Activated CD4-positive, alpha-beta T cell treated with anti-CD3 and anti-CD28 coated beads for 1 hour (primary cell): ENCODE data around the gene DERL3.

Experiments used
- DNase-seq: peaks from one replicate; pipeline ENCODE4 v3.0.0-alpha.2; 2020

The DERL3 gene

GRCh38 chr22:23801238-23801821, 37.5 kb downstream of the DERL3 start:
- no peak for DNase-seq

GRCh38 chr22:23800297-23801237, 38.2 kb downstream of the DERL3 start:
- no peak for DNase-seq

GRCh38 chr22:23796461-23796860, 42.3 kb downstream of the DERL3 start:
- DNase-seq: no peak

- no peak for DNase-seq
These were observed 45.5 kb downstream of the DERL3 start for GRCh38 chr22:23793326-23793725.

- DNase-seq: no peak
These were observed 46.8 kb downstream of the DERL3 start for GRCh38 chr22:23791738-23792645.

GRCh38 chr22:23790819-23791737, 47.7 kb downstream of the DERL3 start:
- DNase-seq: no peak

GRCh38 chr22:23789638-23790037, 49.2 kb downstream of the DERL3 start:
- no peak for DNase-seq

- DNase-seq: no peak
These were observed 49.7 kb downstream of the DERL3 start for GRCh38 chr22:23789121-23789520.

GRCh38 chr22:23787910-23788309, 50.9 kb downstream of the DERL3 start:
- DNase-seq: no peak

- DNase-seq: no peak
These were observed 51.3 kb downstream of the DERL3 start for GRCh38 chr22:23787600-23787896.

GRCh38 chr22:23786752-23787599, 51.8 kb downstream of the DERL3 start, which contains the start of gene SMARCB1:
SMARCB1 (plus strand) TSS chr22:23786966; CDS start chr22:23787170, 204 bp downstream.
- DNase-seq: peak; percentile 87

GRCh38 chr22:23786261-23786710, 52.5 kb downstream of the DERL3 start:
- DNase-seq: no peak
